Endothelial cell of coronary artery (primary cell): Measurements from ENCODE around the gene TAF4B. TPM values are rescaled to one million over a fixed set of nuclear protein-coding genes. Genes with fewer than 3 reads are reported as not detected.

Experiments used
- total RNA-seq: library from RNA; depleted of rRNA; stranded (reverse); fragments of >200 nt; gene quantifications from 2 replicates; pipeline ENCODE4 v1.2.3, GENCODE V29; 2014

The TAF4B gene
- total RNA-seq = 3.4 and 3.9 TPM in 2 replicates

DNA sequence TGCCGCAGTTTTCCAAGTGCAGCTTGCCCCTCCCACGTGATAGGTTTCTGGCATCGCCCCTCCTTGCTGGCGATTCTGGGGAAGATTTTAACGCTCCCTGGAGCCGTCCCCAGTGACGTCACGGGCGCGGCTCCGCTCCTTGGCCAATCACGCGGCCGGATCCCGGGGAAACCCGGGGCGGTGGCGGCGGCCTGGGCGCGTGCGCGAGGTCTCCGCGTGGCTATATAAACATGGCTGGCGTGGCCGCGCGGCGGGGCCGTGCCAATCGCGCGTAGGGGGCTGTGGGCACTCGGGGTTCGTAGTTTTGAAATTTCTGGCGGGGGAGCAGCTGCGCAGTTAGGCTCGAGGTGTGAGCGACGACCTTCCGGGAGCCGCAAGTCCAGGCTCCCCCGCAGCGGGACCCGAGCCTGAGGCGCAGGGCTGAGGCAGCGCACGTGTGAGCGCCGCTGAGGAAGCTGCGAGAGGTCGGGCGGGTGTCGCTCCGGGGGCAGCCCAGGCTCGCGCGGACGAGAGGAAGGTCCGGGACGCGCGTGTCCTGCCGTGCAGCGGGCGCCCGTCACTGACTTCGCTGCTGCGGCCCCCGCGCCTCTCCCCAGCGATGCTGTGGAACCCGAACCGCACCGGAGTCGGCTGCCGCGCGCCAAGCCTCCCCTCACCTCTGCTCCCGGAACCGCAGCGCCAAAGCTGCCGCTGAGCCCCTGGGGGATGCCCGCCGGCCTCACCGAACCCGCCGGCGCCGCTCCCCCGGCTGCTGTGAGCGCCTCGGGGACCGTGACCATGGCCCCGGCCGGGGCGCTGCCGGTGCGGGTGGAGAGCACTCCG lies at the start of gene TAF4B:
Gene TAF4B (plus strand): TSS at position 217 of the 822 bp plus-strand sequence. CDS start 489 bp downstream, at position 706.

Other genes starting within 250 kb of the TAF4B start
- 75.4 and 85.4 TPM in 2 replicates for gene SS18, start 135.8 kb upstream of the TAF4B start, total RNA-seq
- gene PSMA8, start 92.6 kb upstream of the TAF4B start, total RNA-seq = not detected in 2 replicates